IPS-18a (cell line): ENCODE measurements around the gene PRRC2A.

Source experiments
- H3K27ac ChIP-seq: one replicate; pipeline ENCODE4 v1.5.1; 2013; ENCODE audit warnings: low read length
- H3K27me3 ChIP-seq: one replicate; pipeline ENCODE4 v1.6.1; 2013; ENCODE audit warnings: mild to moderate bottlenecking, low read length; ENCODE audit not compliant: control insufficient read depth, insufficient read depth
- H3K36me3 ChIP-seq: one replicate; pipeline ENCODE4 v1.6.1; 2013; ENCODE audit warnings: low read depth, low read length; ENCODE audit not compliant: control insufficient read depth
- H3K4me1 ChIP-seq: one replicate; pipeline ENCODE4 v1.6.1; 2013; ENCODE audit warnings: low read depth, low read length; ENCODE audit not compliant: control insufficient read depth
- H3K4me3 ChIP-seq: one replicate; pipeline ENCODE4 v1.5.1; 2013; ENCODE audit warnings: low read length
- H3K9ac ChIP-seq: one replicate; pipeline ENCODE4 v1.6.1; 2013; ENCODE audit warnings: mild to moderate bottlenecking, low read length, moderate library complexity
- H3K9me3 ChIP-seq: one replicate; pipeline ENCODE4 v1.6.1; 2013; ENCODE audit warnings: low read depth, low read length; ENCODE audit not compliant: control insufficient read depth

The PRRC2A gene

DNA sequence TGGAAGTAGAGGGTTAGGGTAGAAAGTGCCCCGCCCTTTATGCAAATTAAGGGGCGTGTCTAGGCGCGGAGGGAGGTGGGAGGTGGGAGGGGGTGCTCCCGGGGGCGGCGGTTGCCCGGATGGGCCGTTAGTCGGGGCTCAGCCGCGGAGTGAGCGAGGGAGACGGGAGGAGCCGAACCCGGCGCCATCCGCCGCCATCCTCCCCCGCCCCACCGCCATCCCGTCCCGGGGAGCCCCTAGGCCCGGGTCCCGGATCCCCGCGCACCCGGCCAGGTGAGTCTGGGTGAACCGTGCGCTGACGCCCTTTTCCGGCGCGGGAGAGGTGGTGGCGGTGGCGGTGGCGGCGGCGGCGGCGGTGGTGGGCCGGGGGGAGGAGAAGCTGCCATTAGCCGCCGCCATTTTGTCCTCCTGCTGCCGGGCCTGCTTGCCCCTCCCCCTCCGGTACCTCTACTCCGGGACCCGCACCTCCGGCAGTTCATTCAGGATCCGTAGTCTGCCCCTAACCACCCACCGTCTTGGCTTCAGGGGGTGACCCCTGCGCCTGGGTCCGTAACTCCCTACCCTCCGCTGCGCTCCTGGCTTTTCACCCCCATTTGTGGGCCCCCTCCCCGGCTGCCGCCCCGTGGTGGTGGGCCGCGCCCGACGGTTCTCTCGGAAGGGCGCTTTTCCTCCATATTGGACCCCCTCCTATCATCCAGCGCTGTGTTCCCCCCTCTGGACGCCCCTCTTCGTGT, at the start of gene PRRC2A:
Gene PRRC2A, plus strand, starts transcription at position 130 of the 734 bp plus-strand sequence. CDS start 2,075 bp downstream, outside the sequence.
- H3K9me3 ChIP-seq, result no peaks in the 10 kb centered on the region
- peaks cover 10% of the 10 kb centered on the region for H3K4me1 ChIP-seq
- H3K9ac ChIP-seq, result peak within 1 kb of the TSS; percentile 99
- peak within 1 kb of the TSS; percentile 99 for H3K4me3 ChIP-seq
- peak within 1 kb of the TSS; percentile 95 for H3K27ac ChIP-seq
- H3K27me3 ChIP-seq, result no peaks in the 10 kb centered on the region
- peaks cover 41% of the 10 kb centered on the region for H3K36me3 ChIP-seq

DNA sequence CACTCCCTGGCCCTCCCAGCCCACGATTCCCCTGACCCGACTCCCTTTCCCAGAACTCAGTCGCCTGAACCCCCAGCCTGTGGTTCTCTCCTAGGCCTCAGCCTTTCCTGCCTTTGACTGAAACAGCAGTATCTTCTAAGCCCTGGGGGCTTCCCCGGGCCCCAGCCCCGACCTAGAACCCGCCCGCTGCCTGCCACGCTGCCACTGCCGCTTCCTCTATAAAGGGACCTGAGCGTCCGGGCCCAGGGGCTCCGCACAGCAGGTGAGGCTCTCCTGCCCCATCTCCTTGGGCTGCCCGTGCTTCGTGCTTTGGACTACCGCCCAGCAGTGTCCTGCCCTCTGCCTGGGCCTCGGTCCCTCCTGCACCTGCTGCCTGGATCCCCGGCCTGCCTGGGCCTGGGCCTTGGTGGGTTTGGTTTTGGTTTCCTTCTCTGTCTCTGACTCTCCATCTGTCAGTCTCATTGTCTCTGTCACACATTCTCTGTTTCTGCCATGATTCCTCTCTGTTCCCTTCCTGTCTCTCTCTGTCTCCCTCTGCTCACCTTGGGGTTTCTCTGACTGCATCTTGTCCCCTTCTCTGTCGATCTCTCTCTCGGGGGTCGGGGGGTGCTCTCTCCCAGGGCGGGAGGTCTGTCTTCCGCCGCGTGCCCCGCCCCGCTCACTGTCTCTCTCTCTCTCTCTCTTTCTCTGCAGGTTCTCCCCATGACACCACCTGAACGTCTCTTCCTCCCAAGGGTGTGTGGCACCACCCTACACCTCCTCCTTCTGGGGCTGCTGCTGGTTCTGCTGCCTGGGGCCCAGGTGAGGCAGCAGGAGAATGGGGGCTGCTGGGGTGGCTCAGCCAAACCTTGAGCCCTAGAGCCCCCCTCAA, 48.2 kb upstream of the PRRC2A start, which contains the start of gene LTA:
Gene LTA, plus strand, starts transcription at position 249 of the 871 bp plus-strand sequence. Its CDS starts 454 bp downstream, at position 703.
- peaks cover 6% of the 10 kb centered on the region for H3K27me3 ChIP-seq
- H3K36me3 ChIP-seq, result no peaks in the 10 kb centered on the region
- H3K9me3 ChIP-seq, result no peaks in the 10 kb centered on the region
- H3K9ac ChIP-seq, result no peak within 1 kb of the TSS
- no peaks in the 10 kb centered on the region for H3K4me1 ChIP-seq
- H3K4me3 ChIP-seq, result no peak within 1 kb of the TSS
- no peak within 1 kb of the TSS for H3K27ac ChIP-seq

DNA sequence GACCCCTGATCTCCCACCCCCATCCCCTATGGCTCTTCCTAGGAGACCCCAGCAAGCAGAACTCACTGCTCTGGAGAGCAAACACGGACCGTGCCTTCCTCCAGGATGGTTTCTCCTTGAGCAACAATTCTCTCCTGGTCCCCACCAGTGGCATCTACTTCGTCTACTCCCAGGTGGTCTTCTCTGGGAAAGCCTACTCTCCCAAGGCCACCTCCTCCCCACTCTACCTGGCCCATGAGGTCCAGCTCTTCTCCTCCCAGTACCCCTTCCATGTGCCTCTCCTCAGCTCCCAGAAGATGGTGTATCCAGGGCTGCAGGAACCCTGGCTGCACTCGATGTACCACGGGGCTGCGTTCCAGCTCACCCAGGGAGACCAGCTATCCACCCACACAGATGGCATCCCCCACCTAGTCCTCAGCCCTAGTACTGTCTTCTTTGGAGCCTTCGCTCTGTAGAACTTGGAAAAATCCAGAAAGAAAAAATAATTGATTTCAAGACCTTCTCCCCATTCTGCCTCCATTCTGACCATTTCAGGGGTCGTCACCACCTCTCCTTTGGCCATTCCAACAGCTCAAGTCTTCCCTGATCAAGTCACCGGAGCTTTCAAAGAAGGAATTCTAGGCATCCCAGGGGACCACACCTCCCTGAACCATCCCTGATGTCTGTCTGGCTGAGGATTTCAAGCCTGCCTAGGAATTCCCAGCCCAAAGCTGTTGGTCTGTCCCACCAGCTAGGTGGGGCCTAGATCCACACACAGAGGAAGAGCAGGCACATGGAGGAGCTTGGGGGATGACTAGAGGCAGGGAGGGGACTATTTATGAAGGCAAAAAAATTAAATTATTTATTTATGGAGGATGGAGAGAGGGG, 47.0 kb upstream of the PRRC2A start:
- Histone ChIP-seq H3K4me1 (no peaks in the 10 kb centered on the region), H3K27ac (no peak overlapping the region), H3K36me3 (no peaks in the 10 kb centered on the region), H3K4me3 (no peak overlapping the region), H3K9me3 (no peaks in the 10 kb centered on the region), H3K9ac (no peak overlapping the region), H3K27me3 (peaks cover 6% of the 10 kb centered on the region)

DNA sequence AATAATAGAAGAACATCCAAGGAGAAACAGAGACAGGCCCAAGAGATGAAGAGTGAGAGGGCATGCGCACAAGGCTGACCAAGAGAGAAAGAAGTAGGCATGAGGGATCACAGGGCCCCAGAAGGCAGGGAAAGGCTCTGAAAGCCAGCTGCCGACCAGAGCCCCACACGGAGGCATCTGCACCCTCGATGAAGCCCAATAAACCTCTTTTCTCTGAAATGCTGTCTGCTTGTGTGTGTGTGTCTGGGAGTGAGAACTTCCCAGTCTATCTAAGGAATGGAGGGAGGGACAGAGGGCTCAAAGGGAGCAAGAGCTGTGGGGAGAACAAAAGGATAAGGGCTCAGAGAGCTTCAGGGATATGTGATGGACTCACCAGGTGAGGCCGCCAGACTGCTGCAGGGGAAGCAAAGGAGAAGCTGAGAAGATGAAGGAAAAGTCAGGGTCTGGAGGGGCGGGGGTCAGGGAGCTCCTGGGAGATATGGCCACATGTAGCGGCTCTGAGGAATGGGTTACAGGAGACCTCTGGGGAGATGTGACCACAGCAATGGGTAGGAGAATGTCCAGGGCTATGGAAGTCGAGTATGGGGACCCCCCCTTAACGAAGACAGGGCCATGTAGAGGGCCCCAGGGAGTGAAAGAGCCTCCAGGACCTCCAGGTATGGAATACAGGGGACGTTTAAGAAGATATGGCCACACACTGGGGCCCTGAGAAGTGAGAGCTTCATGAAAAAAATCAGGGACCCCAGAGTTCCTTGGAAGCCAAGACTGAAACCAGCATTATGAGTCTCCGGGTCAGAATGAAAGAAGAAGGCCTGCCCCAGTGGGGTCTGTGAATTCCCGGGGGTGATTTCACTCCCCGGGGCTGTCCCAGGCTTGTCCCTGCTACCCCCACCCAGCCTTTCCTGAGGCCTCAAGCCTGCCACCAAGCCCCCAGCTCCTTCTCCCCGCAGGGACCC, 46.1 kb upstream of the PRRC2A start:
- H3K4me3 ChIP-seq, result no peak overlapping the region
- H3K27ac ChIP-seq, result no peak overlapping the region

DNA sequence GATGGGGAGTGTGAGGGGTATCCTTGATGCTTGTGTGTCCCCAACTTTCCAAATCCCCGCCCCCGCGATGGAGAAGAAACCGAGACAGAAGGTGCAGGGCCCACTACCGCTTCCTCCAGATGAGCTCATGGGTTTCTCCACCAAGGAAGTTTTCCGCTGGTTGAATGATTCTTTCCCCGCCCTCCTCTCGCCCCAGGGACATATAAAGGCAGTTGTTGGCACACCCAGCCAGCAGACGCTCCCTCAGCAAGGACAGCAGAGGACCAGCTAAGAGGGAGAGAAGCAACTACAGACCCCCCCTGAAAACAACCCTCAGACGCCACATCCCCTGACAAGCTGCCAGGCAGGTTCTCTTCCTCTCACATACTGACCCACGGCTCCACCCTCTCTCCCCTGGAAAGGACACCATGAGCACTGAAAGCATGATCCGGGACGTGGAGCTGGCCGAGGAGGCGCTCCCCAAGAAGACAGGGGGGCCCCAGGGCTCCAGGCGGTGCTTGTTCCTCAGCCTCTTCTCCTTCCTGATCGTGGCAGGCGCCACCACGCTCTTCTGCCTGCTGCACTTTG, 45.1 kb upstream of the PRRC2A start, which contains the start of gene TNF:
Gene TNF, plus strand, starts transcription at position 231 of the 567 bp plus-strand sequence. Its CDS starts 177 bp downstream, at position 408.
- H3K4me3 ChIP-seq, result no peak within 1 kb of the TSS
- peaks cover 3% of the 10 kb centered on the region for H3K4me1 ChIP-seq
- H3K9me3 ChIP-seq, result no peaks in the 10 kb centered on the region
- peaks cover 14% of the 10 kb centered on the region for H3K27me3 ChIP-seq
- no peak within 1 kb of the TSS for H3K9ac ChIP-seq
- H3K36me3 ChIP-seq, result no peaks in the 10 kb centered on the region
- no peak within 1 kb of the TSS for H3K27ac ChIP-seq

More for the DNA sequence above, 46.1 kb upstream of the PRRC2A start:
- no peaks in the 10 kb centered on the region for H3K36me3 ChIP-seq
- H3K27me3 ChIP-seq, result peaks cover 6% of the 10 kb centered on the region
- H3K9ac ChIP-seq, result no peak overlapping the region
- H3K4me1 ChIP-seq, result no peaks in the 10 kb centered on the region
- H3K9me3 ChIP-seq, result no peaks in the 10 kb centered on the region

DNA sequence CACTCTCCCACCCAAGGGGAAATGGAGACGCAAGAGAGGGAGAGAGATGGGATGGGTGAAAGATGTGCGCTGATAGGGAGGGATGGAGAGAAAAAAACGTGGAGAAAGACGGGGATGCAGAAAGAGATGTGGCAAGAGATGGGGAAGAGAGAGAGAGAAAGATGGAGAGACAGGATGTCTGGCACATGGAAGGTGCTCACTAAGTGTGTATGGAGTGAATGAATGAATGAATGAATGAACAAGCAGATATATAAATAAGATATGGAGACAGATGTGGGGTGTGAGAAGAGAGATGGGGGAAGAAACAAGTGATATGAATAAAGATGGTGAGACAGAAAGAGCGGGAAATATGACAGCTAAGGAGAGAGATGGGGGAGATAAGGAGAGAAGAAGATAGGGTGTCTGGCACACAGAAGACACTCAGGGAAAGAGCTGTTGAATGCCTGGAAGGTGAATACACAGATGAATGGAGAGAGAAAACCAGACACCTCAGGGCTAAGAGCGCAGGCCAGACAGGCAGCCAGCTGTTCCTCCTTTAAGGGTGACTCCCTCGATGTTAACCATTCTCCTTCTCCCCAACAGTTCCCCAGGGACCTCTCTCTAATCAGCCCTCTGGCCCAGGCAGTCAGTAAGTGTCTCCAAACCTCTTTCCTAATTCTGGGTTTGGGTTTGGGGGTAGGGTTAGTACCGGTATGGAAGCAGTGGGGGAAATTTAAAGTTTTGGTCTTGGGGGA, 44.4 kb upstream of the PRRC2A start:
- Histone ChIP-seq H3K9ac (no peak overlapping the region), H3K36me3 (no peaks in the 10 kb centered on the region), H3K9me3 (no peaks in the 10 kb centered on the region), H3K4me1 (peaks cover 5% of the 10 kb centered on the region), H3K27ac (no peak overlapping the region), H3K4me3 (no peak overlapping the region), H3K27me3 (peaks cover 17% of the 10 kb centered on the region)

DNA sequence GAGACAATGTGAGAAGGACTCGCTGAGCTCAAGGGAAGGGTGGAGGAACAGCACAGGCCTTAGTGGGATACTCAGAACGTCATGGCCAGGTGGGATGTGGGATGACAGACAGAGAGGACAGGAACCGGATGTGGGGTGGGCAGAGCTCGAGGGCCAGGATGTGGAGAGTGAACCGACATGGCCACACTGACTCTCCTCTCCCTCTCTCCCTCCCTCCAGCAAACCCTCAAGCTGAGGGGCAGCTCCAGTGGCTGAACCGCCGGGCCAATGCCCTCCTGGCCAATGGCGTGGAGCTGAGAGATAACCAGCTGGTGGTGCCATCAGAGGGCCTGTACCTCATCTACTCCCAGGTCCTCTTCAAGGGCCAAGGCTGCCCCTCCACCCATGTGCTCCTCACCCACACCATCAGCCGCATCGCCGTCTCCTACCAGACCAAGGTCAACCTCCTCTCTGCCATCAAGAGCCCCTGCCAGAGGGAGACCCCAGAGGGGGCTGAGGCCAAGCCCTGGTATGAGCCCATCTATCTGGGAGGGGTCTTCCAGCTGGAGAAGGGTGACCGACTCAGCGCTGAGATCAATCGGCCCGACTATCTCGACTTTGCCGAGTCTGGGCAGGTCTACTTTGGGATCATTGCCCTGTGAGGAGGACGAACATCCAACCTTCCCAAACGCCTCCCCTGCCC, 43.5 kb upstream of the PRRC2A start:
- H3K4me3 ChIP-seq, result no peak overlapping the region
- H3K9me3 ChIP-seq, result no peaks in the 10 kb centered on the region
- H3K27ac ChIP-seq, result no peak overlapping the region
- H3K27me3 ChIP-seq, result peaks cover 26% of the 10 kb centered on the region
- H3K9ac ChIP-seq, result no peak overlapping the region
- H3K36me3 ChIP-seq, result no peaks in the 10 kb centered on the region
- H3K4me1 ChIP-seq, result peaks cover 8% of the 10 kb centered on the region

DNA sequence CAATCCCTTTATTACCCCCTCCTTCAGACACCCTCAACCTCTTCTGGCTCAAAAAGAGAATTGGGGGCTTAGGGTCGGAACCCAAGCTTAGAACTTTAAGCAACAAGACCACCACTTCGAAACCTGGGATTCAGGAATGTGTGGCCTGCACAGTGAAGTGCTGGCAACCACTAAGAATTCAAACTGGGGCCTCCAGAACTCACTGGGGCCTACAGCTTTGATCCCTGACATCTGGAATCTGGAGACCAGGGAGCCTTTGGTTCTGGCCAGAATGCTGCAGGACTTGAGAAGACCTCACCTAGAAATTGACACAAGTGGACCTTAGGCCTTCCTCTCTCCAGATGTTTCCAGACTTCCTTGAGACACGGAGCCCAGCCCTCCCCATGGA, 42.9 kb upstream of the PRRC2A start:
- Histone ChIP-seq H3K36me3 (no peaks in the 10 kb centered on the region), H3K4me1 (peaks cover 13% of the 10 kb centered on the region), H3K4me3 (no peak overlapping the region), H3K9ac (no peak overlapping the region), H3K9me3 (no peaks in the 10 kb centered on the region), H3K27ac (no peak overlapping the region), H3K27me3 (peaks cover 28% of the 10 kb centered on the region)

DNA sequence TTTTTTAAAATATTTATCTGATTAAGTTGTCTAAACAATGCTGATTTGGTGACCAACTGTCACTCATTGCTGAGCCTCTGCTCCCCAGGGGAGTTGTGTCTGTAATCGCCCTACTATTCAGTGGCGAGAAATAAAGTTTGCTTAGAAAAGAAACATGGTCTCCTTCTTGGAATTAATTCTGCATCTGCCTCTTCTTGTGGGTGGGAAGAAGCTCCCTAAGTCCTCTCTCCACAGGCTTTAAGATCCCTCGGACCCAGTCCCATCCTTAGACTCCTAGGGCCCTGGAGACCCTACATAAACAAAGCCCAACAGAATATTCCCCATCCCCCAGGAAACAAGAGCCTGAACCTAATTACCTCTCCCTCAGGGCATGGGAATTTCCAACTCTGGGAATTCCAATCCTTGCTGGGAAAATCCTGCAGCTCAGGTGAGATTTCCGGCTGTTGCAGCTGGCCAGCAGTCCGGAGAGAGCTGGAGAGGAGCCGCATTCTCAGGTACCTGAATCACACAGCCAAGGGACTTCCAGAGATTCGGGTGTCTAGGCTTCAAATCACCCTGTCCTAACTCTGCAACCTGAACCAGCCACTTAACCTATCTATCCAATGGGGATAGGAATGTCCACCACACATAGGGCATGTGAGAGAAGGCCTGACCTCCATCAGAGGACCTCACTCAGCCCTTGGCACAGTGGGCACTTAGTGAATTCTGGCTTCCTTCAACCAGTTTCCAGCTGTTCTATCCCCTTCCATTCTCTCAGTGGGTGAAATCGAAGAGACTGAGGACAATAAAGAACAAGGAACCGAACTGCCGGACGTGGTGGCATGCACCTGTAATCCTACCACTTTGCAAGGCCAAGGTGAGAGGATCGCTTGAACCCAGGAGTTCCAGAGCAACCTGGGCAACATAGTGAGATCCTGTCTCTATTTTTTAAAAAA, 42.1 kb upstream of the PRRC2A start:
- Histone ChIP-seq H3K9me3 (no peaks in the 10 kb centered on the region), H3K4me3 (no peak overlapping the region), H3K9ac (no peak overlapping the region), H3K4me1 (peaks cover 14% of the 10 kb centered on the region), H3K27ac (no peak overlapping the region), H3K36me3 (no peaks in the 10 kb centered on the region), H3K27me3 (peaks cover 28% of the 10 kb centered on the region)
